HEK293 (cell line): ENCODE measurements around the gene ZKSCAN1.

ENCODE experiments used
- CTCF ChIP-seq: fragments of 450-650 bp; formaldehyde crosslinking; IDR thresholded peaks from 2 replicates; pipeline ENCODE4 v1.5.1; 2016; ENCODE audit warnings: missing biosample characterization, missing genetic modification characterization
- HOXA7 ChIP-seq: sonication (generic); formaldehyde crosslinking; IDR thresholded peaks from 2 replicates; pipeline ENCODE4 v1.8.1; 2022; ENCODE audit warnings: missing genetic modification reagents, borderline replicate concordance
- KLF8 ChIP-seq: fragments of 450-650 bp; formaldehyde crosslinking; IDR thresholded peaks from 2 replicates; pipeline ENCODE4 v1.5.1; 2016; ENCODE audit warnings: missing biosample characterization, missing genetic modification characterization
- MYNN ChIP-seq: fragments of 450-650 bp; formaldehyde crosslinking; IDR thresholded peaks from 2 replicates; pipeline ENCODE4 v1.5.1; 2016; ENCODE audit warnings: missing biosample characterization, missing genetic modification characterization, borderline replicate concordance
- SALL2 ChIP-seq: fragments of 450-650 bp; formaldehyde crosslinking; IDR thresholded peaks from 2 replicates; pipeline ENCODE4 v1.5.0; 2017; ENCODE audit warnings: missing biosample characterization, mild to moderate bottlenecking, missing genetic modification characterization, borderline replicate concordance
- TCF7L2 ChIP-seq: IDR thresholded peaks from 2 replicates; pipeline ENCODE4 v1.6.1; 2011; ENCODE audit warnings: low read depth, mild to moderate bottlenecking, inconsistent platforms, low read length, moderate library complexity, borderline replicate concordance
- YY1 ChIP-seq: fragments of 450-650 bp; formaldehyde crosslinking; IDR thresholded peaks from 2 replicates; pipeline ENCODE4 v1.5.1; 2018; ENCODE audit warnings: missing biosample characterization, missing genetic modification characterization
- ZBTB7A ChIP-seq: fragments of 450-650 bp; formaldehyde crosslinking; IDR thresholded peaks from 2 replicates; pipeline ENCODE4 v1.5.1; 2016; ENCODE audit warnings: low read depth, missing biosample characterization, missing genetic modification characterization
- ZNF624 ChIP-seq: fragments of 450-650 bp; formaldehyde crosslinking; IDR thresholded peaks from 2 replicates; pipeline ENCODE4 v1.5.1; 2017; ENCODE audit warnings: missing biosample characterization, missing genetic modification characterization
- ZNF701 ChIP-seq: fragments of 450-650 bp; formaldehyde crosslinking; IDR thresholded peaks from 2 replicates; pipeline ENCODE4 v1.5.1; 2016; ENCODE audit warnings: missing biosample characterization, missing genetic modification characterization
- TF ChIP-seq, protein P1 (sequence below): sonication (generic); formaldehyde crosslinking; IDR thresholded peaks from 2 replicates; pipeline ENCODE4 v1.8.1; 2022; ENCODE audit warnings: mild to moderate bottlenecking, moderate library complexity, missing genetic modification reagents

- TF ChIP-seq CTCF (tag by site-specific recombination) (peak; percentile 25; the same call in 1 of the 2 replicates), KLF8 (tag by site-specific recombination) (no peak), SALL2 (tag by site-specific recombination) (no peak), ZNF624 (tag by site-specific recombination) (no peak), TCF7L2 (no peak), MYNN (no peak), YY1 (tag by site-specific recombination) (no peak), HOXA7 (CRISPR knock-in tag) (no peak), ZBTB7A (tag by site-specific recombination) (no peak), ZNF701 (tag by site-specific recombination) (no peak)
- TF ChIP-seq, protein P1, sequence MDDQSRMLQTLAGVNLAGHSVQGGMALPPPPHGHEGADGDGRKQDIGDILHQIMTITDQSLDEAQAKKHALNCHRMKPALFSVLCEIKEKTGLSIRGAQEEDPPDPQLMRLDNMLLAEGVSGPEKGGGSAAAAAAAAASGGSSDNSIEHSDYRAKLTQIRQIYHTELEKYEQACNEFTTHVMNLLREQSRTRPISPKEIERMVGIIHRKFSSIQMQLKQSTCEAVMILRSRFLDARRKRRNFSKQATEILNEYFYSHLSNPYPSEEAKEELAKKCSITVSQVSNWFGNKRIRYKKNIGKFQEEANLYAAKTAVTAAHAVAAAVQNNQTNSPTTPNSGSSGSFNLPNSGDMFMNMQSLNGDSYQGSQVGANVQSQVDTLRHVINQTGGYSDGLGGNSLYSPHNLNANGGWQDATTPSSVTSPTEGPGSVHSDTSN: no peak
Observed at GRCh38 chr7:100053215-100053614, 37.8 kb downstream of the ZKSCAN1 start.
